GM19438 (cell line): ENCODE results near the gene TJAP1.
"Not testable (repeated sequence)": the region's sequence is repeated elsewhere in the genome, so short reads cannot be mapped to it uniquely, and the experiment has no call there.

Source experiments
- ATAC-seq: cut with Tn5 transposase; IDR thresholded peaks from one replicate; pipeline ENCODE4 v1.9.1; 2021; ENCODE audit warnings: low read depth; ENCODE audit not compliant: unreplicated experiment

TJAP1 gene

GRCh38 chr6:43452896-43453295, 24.5 kb upstream of the TJAP1 start:
- no peak for ATAC-seq

GRCh38 chr6:43453831-43454230, 23.5 kb upstream of the TJAP1 start:
- no peak for ATAC-seq

- ATAC-seq: no peak
These were observed 23.1 kb upstream of the TJAP1 start for GRCh38 chr6:43454290-43454695.

- ATAC-seq: no peak
These were observed 22.5 kb upstream of the TJAP1 start for GRCh38 chr6:43454696-43455530.

- no peak for ATAC-seq
These were observed 21.6 kb upstream of the TJAP1 start, which contains the start of gene DLK2 for GRCh38 chr6:43455531-43456428. DLK2 (minus strand) TSS chr6:43455548; CDS start chr6:43454825, 723 bp downstream.

GRCh38 chr6:43457643-43458042, 19.7 kb upstream of the TJAP1 start:
- ATAC-seq: no peak

- not testable (repeated sequence) for ATAC-seq
These were observed 19.2 kb upstream of the TJAP1 start for GRCh38 chr6:43458154-43458553.

GRCh38 chr6:43459535-43459934, 17.8 kb upstream of the TJAP1 start:
- no peak for ATAC-seq

- no peak for ATAC-seq
These were observed 17.3 kb upstream of the TJAP1 start for GRCh38 chr6:43460032-43460431.

- no peak for ATAC-seq
These were observed 15.4 kb upstream of the TJAP1 start for GRCh38 chr6:43461936-43462335.

- no peak for ATAC-seq
These were observed 13.0 kb upstream of the TJAP1 start for GRCh38 chr6:43464337-43464736.

- no peak for ATAC-seq
These were observed 11.4 kb upstream of the TJAP1 start for GRCh38 chr6:43465948-43466347.

GRCh38 chr6:43467265-43467664, 10.1 kb upstream of the TJAP1 start:
- not testable (repeated sequence) for ATAC-seq

- ATAC-seq: no peak
These were observed 9.6 kb upstream of the TJAP1 start for GRCh38 chr6:43467752-43468151.

GRCh38 chr6:43468240-43468639, 9.1 kb upstream of the TJAP1 start:
- no peak for ATAC-seq

- no peak for ATAC-seq
These were observed 8.4 kb upstream of the TJAP1 start for GRCh38 chr6:43468748-43469681.

GRCh38 chr6:43469947-43470346, 7.4 kb upstream of the TJAP1 start:
- no peak for ATAC-seq

GRCh38 chr6:43471399-43471798, 6.0 kb upstream of the TJAP1 start:
- ATAC-seq: no peak

- no peak for ATAC-seq
These were observed 4.9 kb upstream of the TJAP1 start for GRCh38 chr6:43472515-43472914.

GRCh38 chr6:43475516-43475915, 1.9 kb upstream of the TJAP1 start:
- ATAC-seq: no peak
